CD14-positive monocyte (primary cell): ENCODE data around the gene PASD1. TPM values are rescaled to one million over a fixed set of nuclear protein-coding genes. Genes with fewer than 3 reads are reported as not detected.

Experiments
- DNase-seq, 3 donors: peaks; one replicate each; pipeline ENCODE4 v3.0.0-alpha.2; 2011 to 2022
- H2AFZ ChIP-seq: 2 replicates; pipeline ENCODE4 v1.6.0; 2012; ENCODE audit warnings: mild to moderate bottlenecking, low read depth, low read length, inconsistent platforms; ENCODE audit not compliant: insufficient read depth, poor library complexity, severe bottlenecking
- H3K27ac ChIP-seq, 2 donors: 1 replicate in 1 of 2; 2 replicates in 1 of 2; pipeline ENCODE4 v1.5.1; 2012 to 2013; ENCODE audit warnings: low read length in 2 of 2, control low read depth in 1 of 2, inconsistent platforms in 1 of 2, low read depth in 1 of 2, mild to moderate bottlenecking in 1 of 2
- H3K27me3 ChIP-seq, 2 donors: one replicate each; pipeline versions ENCODE4 v1.6.0 to v1.6.1; 2011 to 2013; ENCODE audit warnings: low read length in 2 of 2; ENCODE audit not compliant: control insufficient read depth in 2 of 2, insufficient read depth in 2 of 2
- H3K36me3 ChIP-seq, 2 donors: replicated peaks in 1 of 2; 1 replicate in 1 of 2; 2 replicates in 1 of 2; pipeline versions ENCODE4 v1.5.1 to v1.6.1; 2012 to 2013; ENCODE audit warnings: low read length in 2 of 2, control low read depth in 1 of 2, inconsistent platforms in 1 of 2, mild to moderate bottlenecking in 1 of 2; ENCODE audit not compliant: insufficient read depth in 2 of 2, control insufficient read depth in 1 of 2
- H3K4me1 ChIP-seq, 2 donors: 1 replicate in 1 of 2; 2 replicates in 1 of 2; pipeline versions ENCODE4 v1.5.1 to v1.6.1; 2012 to 2013; ENCODE audit warnings: low read length in 2 of 2, control low read depth in 1 of 2, inconsistent platforms in 1 of 2, mild to moderate bottlenecking in 1 of 2, moderate library complexity in 1 of 2; ENCODE audit not compliant: insufficient read depth in 2 of 2, control insufficient read depth in 1 of 2
- H3K4me2 ChIP-seq: replicated peaks from 2 replicates; pipeline ENCODE3; 2012; ENCODE audit warnings: low read length, moderate library complexity, mild to moderate bottlenecking; ENCODE audit not compliant: poor library complexity, severe bottlenecking; ENCODE audit errors: extremely low read depth
- H3K4me3 ChIP-seq, 3 experiments: fragments of 200-600 bp in 1 of 3; sonication (generic) in 1 of 3; replicated peaks in 1 of 3; 1 replicate in 2 of 3; 2 replicates in 1 of 3; pipeline ENCODE4 v1.5.1; 2011 to 2013; ENCODE audit warnings: low read length in 3 of 3, mild to moderate bottlenecking in 3 of 3, control low read depth in 2 of 3, low read depth in 2 of 3, inconsistent platforms in 1 of 3, moderate library complexity in 1 of 3
- H3K79me2 ChIP-seq: 2 replicates; pipeline ENCODE4 v1.6.0; 2012; ENCODE audit warnings: mild to moderate bottlenecking, control low read depth, inconsistent platforms, low read length, moderate library complexity; ENCODE audit not compliant: insufficient read depth
- H3K9ac ChIP-seq: 2 replicates; pipeline ENCODE4 v1.6.0; 2017; ENCODE audit warnings: low read length, mild to moderate bottlenecking; ENCODE audit not compliant: insufficient read depth, poor library complexity, severe bottlenecking
- H3K9me3 ChIP-seq, 2 donors: replicated peaks in 1 of 2; 1 replicate in 1 of 2; 2 replicates in 1 of 2; pipeline versions ENCODE4 v1.5.1 to v1.6.1; 2012 to 2013; ENCODE audit warnings: low read length in 2 of 2, control low read depth in 1 of 2; ENCODE audit not compliant: control insufficient read depth in 1 of 2, insufficient read depth in 1 of 2
- H4K20me1 ChIP-seq: 2 replicates; pipeline ENCODE4 v1.6.0; 2012; ENCODE audit warnings: mild to moderate bottlenecking, low read length, control low read depth, moderate library complexity; ENCODE audit not compliant: insufficient read depth
- H3K27ac Mint-ChIP-seq, 7 donors: one replicate each; pipeline ENCODE4 v1.8.0; 2020; ENCODE audit warnings: mild to moderate bottlenecking in 7 of 7, mixed read lengths in 7 of 7, moderate library complexity in 6 of 7, inconsistent platforms in 2 of 7
- H3K27me3 Mint-ChIP-seq, 3 donors: one replicate each; pipeline ENCODE4 v1.8.0; 2021 to 2022; ENCODE audit warnings: low read depth in 3 of 3, mild to moderate bottlenecking in 3 of 3, mixed read lengths in 3 of 3, moderate library complexity in 3 of 3, inconsistent platforms in 1 of 3
- H3K36me3 Mint-ChIP-seq, 2 donors: one replicate each; pipeline ENCODE4 v1.8.0; 2020; ENCODE audit warnings: mixed read lengths in 2 of 2, inconsistent platforms in 1 of 2, mild to moderate bottlenecking in 1 of 2
- H3K4me1 Mint-ChIP-seq: one replicate; pipeline ENCODE4 v1.8.0; 2020; ENCODE audit warnings: mild to moderate bottlenecking, mixed read lengths
- H3K4me3 Mint-ChIP-seq, 2 donors: one replicate each; pipeline ENCODE4 v1.8.0; 2020; ENCODE audit warnings: mild to moderate bottlenecking in 2 of 2, mixed read lengths in 2 of 2, moderate library complexity in 1 of 2
- H3K9me3 Mint-ChIP-seq, 7 donors: one replicate each; pipeline ENCODE4 v1.8.0; 2020 to 2022; ENCODE audit warnings: mixed read lengths in 7 of 7, mild to moderate bottlenecking in 6 of 7, moderate library complexity in 6 of 7, inconsistent platforms in 2 of 7
- CTCF ChIP-seq: fragments of 200-600 bp; IDR thresholded peaks from one replicate; pipeline ENCODE4 v1.8.0; 2022; ENCODE audit warnings: antibody characterized with exemption, mild to moderate bottlenecking
- WGBS: methylation state at CpG from one replicate; pipeline ENCODE4 v1.1.5; 2013; ENCODE audit warnings: missing lambda C conversion rate; ENCODE audit not compliant: insufficient coverage; 5-methylcytosine and 5-hydroxymethylcytosine counted together
- intact Hi-C, 2 donors: fragments of 100-400 bp; cut with micrococcal nuclease; formaldehyde crosslinking; loops; one replicate each; pipeline versions ENCODE4 v1.15.0 to v1.15.1; 2023
- polyA plus RNA-seq, 3 donors: library from polyadenylated mRNA; depleted of rRNA in 1 of 3; unstranded in 2 of 3; stranded (reverse) in 1 of 3; fragments of 300-500 nt in 2 of 3; fragments of >200 nt in 1 of 3; fragmentation: Illumina TruSeq in 2 of 3; gene quantifications; 1 replicate in 2 of 3; 2 replicates in 1 of 3; pipeline ENCODE4 v1.2.3, GENCODE V29; 2012 to 2021

PASD1 gene
- polyA plus RNA-seq, 3 donors: not detected

- Mint-ChIP-seq H3K4me3 (no peak overlapping the region), H3K27me3 (peaks cover 1 to 2% (median 1%) of the 10 kb centered on the region in 3 donors), H3K4me1 (peaks cover 4% of the 10 kb centered on the region), H3K36me3 (no peaks in the 10 kb centered on the region), H3K9me3 (no peaks in the 10 kb centered on the region), H3K27ac (no peak overlapping the region)
- TF ChIP-seq CTCF: no peak
- Histone ChIP-seq H3K27ac (no peak overlapping the region), H3K9ac (no peak overlapping the region), H3K27me3 (no peaks in the 10 kb centered on the region), H4K20me1 (no peaks in the 10 kb centered on the region), H3K4me1 (no peaks in the 10 kb centered on the region), H3K79me2 (no peaks in the 10 kb centered on the region), H3K36me3 (no peaks in the 10 kb centered on the region), H3K4me3 (no peak overlapping the region), H3K9me3 (no peaks in the 10 kb centered on the region), H2AFZ (no peak overlapping the region), H3K4me2 (no peak overlapping the region)
- intact Hi-C loops: no loop called here
- 100% methylated on average over 2 of the region's 4 CpGs for WGBS
- DNase-seq: no peak
These were observed 112.7 kb downstream of the PASD1 start for GRCh38 chrX:151676196-151676595.

GRCh38 chrX:151679798-151680402 lies 116.4 kb downstream of the PASD1 start:
- intact Hi-C loops: loop anchor here (5.0 kb wide), 1 partner anchor 528 kb away; no protein-coding TSS in a partner anchor
- WGBS: 10% methylated on average over 2 of the region's 5 CpGs
- H3K36me3 Mint-ChIP-seq: no peaks in the 10 kb centered on the region
- Histone ChIP-seq H3K27me3 (peaks cover 0 to under 1% of the 10 kb centered on the region in 2 donors), H3K4me3 (no peak overlapping the region), H2AFZ (no peak overlapping the region), H3K36me3 (no peaks in the 10 kb centered on the region), H3K4me1 (no peaks in the 10 kb centered on the region), H3K9ac (no peak overlapping the region), H3K79me2 (no peaks in the 10 kb centered on the region), H3K27ac (no peak overlapping the region), H3K4me2 (no peak overlapping the region), H4K20me1 (no peaks in the 10 kb centered on the region), H3K9me3 (no peaks in the 10 kb centered on the region)
- no peaks in the 10 kb centered on the region for H3K9me3 Mint-ChIP-seq
- peaks cover 4% of the 10 kb centered on the region for H3K4me1 Mint-ChIP-seq
- no peak for DNase-seq
- no peak overlapping the region for H3K27ac Mint-ChIP-seq
- H3K4me3 Mint-ChIP-seq: peak overlapping the region in 1 of 2 donors; percentile 51
- peaks cover 3 to 6% (median 4%) of the 10 kb centered on the region in 3 donors for H3K27me3 Mint-ChIP-seq
- no peak for TF ChIP-seq CTCF
